Measurements from ENCODE around the gene HHEX. TPM values are rescaled to one million over a fixed set of nuclear protein-coding genes. Genes with fewer than 3 reads are reported as not detected.

Gene HHEX
- total RNA-seq, 2 donors from 2014 or later, result 96.5 to 113 TPM

DNA sequence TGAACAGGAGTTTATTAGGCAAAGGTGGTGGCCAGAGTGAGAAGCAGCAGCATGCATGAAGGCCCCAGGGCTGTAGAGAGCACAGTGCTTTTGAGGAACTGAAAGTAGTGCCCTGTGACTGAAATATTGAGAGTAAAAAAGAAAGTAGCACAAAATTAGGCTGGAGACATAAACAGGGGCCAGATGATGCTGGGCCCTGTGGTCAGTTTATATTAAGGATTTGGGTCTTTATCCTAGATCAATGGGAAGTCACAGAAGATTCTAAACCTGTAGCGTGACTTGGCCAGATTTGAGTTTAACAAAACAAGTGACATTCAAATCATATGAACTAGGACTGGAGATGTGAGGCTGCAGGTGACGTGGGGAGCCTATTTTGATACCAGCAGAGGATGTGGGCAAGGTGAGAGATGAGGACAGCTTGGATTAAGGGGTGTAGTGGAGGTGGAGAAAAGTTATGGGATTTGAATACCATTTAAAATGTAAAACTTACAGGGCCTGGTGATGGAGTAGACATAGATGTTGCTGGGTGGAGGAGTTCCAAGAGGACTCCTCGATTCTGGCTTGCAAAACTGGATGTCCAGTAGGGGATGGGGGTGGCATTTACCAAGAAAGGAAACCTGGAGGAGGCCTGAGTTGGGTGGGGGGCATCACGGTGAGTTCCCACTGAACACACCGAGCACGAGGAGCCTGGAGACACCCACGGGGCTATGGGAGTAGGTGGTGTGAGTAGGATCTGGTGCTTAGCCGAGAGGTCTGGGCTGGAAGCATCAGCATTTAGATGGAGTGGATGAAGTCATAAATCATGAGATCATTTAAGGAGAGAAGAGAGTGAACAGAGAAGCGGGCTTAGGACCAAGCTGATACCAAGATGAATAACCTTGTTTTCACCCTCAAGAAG, 52.8 kb downstream of the HHEX start:
- TF ChIP-seq, protein P1, sequence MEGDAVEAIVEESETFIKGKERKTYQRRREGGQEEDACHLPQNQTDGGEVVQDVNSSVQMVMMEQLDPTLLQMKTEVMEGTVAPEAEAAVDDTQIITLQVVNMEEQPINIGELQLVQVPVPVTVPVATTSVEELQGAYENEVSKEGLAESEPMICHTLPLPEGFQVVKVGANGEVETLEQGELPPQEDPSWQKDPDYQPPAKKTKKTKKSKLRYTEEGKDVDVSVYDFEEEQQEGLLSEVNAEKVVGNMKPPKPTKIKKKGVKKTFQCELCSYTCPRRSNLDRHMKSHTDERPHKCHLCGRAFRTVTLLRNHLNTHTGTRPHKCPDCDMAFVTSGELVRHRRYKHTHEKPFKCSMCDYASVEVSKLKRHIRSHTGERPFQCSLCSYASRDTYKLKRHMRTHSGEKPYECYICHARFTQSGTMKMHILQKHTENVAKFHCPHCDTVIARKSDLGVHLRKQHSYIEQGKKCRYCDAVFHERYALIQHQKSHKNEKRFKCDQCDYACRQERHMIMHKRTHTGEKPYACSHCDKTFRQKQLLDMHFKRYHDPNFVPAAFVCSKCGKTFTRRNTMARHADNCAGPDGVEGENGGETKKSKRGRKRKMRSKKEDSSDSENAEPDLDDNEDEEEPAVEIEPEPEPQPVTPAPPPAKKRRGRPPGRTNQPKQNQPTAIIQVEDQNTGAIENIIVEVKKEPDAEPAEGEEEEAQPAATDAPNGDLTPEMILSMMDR (conservative IDR thresholded peaks at IDR 0.05), result no peak
- no peak for DNase-seq
- Mint-ChIP-seq H3K27me3 (ENCODE audit: insufficient read depth) (peaks cover 5% of the 10 kb centered on the region), H3K27ac (no peak overlapping the region), H3K36me3 (ENCODE audit: low read depth) (no peaks in the 10 kb centered on the region), H3K9me3 (no peaks in the 10 kb centered on the region), H3K4me1 (peaks cover 8% of the 10 kb centered on the region), H3K4me3 (no peak overlapping the region)
- no peaks in the 10 kb centered on the region for H3K4me1 ChIP-seq (ENCODE audit: control insufficient read depth, insufficient read depth, low read length)
- no peaks in the 10 kb centered on the region for H3K9me3 ChIP-seq (ENCODE audit: control insufficient read depth, low read length)
- H3K4me3 ChIP-seq (ENCODE audit: low read length), result no peak overlapping the region
- WGBS, 2 experiments (ENCODE audit: insufficient coverage in 1 of 2, insufficient read length in 1 of 2), result 93 to 96% methylated on average over 5 to 9 of the region's 9 CpGs
- no peaks in the 10 kb centered on the region for H3K36me3 ChIP-seq (ENCODE audit: control insufficient read depth, insufficient read depth, low read length)
- no peak overlapping the region for H3K9ac ChIP-seq (ENCODE audit: extremely low read depth, low read length, poor library complexity, severe bottlenecking)
- no peak overlapping the region for H3K27ac ChIP-seq (ENCODE audit: low read depth, low read length)
- no peaks in the 10 kb centered on the region for H3K27me3 ChIP-seq (ENCODE audit: control insufficient read depth, insufficient read depth, low read length, poor library complexity, severe bottlenecking)

Other genes starting within 250 kb of the HHEX start
- 10 to 100 TPM; 56.3 to 63.3 TPM for gene IDE, start 115.9 kb upstream of the HHEX start, total RNA-seq
- gene KIF11, start 96.8 kb upstream of the HHEX start, total RNA-seq, result 10 to 100 TPM; 36.5 to 55.7 TPM
- gene EXOC6, start 158.6 kb downstream of the HHEX start, total RNA-seq, result 10 to 100 TPM; 12.1 to 21.3 TPM